Endometrium (tissue), 2 donors: ENCODE results near the gene RRAD.
A peak's percentile ranks its signal among the peaks of the same experiment; 100 is the strongest.
"Not testable (repeated sequence)": the region's sequence is repeated elsewhere in the genome, so short reads cannot be mapped to it uniquely, and the experiment has no call there.

Source experiments
- FAIRE-seq: peaks from 2 replicates; lab custom pipeline; 2012; peaks lifted over from hg19 to GRCh38; lab: Jason Lieb, UNC
- donor health status: control.
- donor health status: control.

Gene RRAD

DNA sequence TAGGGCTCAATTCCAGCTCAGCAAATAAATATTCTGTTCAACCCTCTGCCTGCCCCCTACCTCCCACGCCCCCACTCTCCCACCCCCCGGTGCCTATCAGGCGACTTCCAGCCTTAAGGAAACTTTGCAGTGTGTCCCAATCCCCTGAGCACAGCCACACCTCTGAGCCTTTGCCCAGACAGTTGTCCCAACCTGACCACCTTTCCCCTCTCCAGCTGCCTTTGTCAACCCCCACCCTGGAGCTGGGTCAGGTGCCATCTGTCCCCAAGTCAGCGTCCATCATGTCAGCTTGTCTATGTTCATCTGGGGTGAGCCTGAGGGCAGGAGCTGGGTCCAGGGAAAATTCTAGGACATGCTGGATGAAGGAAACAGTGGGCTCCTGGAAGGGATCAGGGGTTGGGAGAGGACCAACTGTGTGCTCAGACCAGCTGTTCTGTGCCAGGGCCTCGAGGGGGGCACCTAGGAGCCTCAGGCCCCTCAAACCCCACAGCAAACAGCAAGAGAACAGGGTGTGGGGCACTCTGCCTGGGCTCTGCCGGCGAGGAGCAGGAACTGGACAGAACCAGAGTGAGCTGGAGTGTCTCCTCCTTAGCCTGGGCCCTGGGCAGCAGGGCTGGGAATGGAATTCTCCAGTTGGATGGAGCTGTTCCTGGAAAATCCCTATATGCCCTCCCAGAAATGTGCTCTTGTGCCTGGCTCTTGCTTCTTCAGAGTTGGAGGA is 24.5 kb downstream of the RRAD start:
- no peak for FAIRE-seq

DNA sequence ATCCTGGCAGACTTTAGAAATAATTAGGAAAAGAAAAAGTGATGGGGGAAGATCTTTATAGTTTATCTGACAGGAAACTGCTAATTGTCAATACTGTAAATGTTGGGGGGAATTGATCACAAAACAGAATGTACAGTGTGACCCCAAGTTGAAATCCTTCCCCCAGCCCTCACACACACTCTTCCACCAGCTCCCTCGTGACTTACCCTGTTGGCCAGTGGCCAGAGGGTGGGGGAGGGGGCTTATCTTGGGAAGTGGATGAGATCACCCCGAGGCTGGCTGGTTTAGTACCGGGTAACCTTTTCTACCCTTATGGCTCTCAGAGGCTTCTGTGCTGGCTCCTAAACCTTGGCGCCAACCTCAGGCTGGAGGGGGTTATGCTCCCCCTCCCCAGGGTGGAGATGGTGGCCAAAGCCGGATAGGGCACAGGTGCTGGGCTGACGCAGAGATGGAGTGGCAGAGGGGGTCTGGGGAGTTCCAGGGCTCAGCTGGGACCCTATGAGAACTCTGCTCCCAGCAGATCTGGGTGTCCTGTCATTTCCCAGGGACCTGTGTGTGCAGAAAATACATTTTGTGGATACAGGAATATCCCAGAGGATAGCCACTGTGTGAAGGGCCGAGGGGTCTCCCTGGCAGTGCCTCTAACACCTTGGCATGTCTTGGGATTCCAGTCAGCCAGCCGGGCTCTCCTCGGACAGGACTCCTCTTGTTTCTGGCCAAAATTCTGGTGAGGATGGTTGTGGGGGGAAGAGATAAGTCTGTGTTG is 25.2 kb downstream of the RRAD start:
- no peak for FAIRE-seq

DNA sequence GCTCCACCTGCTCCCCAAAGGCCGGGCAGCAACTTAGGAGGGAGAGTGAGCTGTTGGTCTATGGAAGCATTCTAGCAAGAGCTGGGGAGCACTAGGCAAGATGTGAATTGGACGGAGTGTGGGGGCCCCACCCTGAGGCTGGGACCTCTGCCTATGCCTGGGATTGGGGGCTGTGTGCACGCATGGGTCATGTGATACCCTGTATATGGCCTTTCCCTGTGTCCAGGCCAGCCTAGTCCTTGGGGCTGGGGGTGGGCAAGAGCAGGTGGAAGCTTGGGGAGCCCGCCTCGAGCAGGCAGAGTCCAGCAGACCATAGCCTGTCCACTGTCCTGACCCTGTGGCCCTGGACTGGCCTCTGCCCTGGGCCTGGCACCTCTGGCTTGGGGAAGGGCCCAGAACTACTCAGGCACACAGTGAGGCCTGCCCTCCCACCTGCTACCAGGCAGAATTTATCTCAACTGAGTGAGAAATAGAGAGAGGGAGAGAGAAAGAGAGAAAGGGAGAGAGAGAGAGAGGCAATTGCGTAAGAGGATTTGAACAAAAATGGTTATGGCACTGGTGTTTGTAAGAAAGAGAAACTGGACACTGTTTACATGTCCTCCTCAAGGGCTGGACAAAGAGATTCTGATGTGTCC is 25.9 kb downstream of the RRAD start:
- FAIRE-seq: no peak

DNA sequence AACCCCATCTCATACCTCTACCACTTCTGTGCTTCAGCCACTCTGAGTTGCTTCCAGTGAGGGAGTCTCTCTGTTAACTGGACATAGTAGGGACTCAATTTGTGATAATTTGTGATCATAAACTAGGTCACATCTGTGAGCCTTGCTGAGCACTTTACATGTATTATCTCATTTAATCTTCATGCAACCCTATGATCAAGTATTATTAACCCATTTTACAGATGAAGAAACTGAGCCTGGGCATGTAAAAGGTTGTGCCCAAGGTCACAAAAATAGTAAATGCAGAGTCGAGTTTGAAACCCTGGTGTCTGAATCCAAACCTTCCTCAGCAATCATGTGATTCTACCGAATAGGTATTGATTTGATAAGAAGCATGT is 26.4 kb downstream of the RRAD start:
- no peak for FAIRE-seq

DNA sequence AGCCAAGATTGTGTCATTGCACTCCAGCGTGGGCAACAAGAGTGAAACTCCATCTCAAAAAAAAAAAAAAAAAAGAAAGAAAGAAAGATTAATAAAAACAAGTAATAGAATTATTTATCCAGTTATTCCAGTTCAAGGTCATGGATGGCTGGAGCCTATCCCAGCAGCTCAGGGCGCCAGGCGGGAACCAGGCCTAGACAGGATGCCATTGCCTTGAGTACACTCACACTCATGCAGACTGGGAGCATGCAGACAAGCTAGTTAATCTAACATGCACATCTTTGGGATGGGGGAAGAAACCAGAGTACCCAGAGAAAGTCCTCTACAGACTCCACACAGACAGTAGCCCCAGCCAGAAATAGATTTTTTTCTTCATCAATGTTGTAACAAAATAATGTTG is 27.1 kb downstream of the RRAD start:
- no peak for FAIRE-seq

DNA sequence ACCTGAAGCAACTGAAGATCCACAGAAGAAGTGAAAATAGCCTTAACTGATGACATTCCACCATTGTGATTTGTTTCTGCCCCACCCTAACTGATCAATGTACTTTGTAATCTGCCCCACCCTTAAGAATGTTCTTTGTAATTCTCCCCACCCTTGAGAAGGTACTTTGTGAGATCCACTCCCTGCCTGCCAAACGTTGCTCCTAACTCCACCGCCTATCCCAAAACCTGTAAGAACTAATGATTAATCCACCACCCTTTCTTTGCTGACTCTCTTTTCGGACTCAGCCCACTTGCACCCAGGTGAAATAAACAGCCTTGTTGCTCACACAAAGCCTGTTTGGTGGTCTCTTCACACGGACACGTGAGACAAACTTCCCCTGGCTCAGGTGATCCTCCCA is 28.7 kb downstream of the RRAD start:
- FAIRE-seq: not testable (repeated sequence)

DNA sequence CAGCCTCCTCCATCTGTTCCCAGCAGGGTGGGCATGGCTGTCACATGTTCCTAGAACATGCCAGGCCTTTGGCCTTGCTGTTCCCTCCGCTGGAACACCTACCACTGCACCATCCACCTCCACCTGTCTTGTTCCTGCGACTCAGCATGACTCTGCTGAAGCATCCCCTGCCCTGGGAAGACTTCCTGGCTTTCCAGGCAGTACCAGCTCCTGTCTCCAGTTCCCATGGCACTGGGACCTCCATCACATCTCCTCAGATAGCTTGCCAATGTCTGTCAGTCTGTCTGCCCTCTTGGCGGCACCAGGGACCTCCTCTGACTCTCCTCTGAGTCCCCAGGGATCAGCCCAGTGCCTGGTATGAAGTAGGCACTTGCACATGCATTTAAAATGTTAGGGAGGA is 29.3 kb downstream of the RRAD start:
- no peak for FAIRE-seq

DNA sequence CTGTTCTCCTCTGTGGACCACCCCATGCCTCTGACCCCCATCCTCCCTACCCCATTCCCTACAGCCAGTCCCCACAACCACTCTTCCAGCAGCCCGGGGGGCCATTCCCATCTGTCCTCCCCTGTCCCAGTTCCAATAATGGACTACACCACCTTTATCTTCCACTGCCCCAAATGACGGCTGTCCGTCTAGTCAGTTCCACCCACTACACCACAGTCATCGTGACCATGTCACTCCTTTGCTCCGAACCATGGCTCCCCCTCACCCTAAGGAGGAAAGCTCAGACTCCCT is 29.7 kb downstream of the RRAD start:
- FAIRE-seq: no peak

DNA sequence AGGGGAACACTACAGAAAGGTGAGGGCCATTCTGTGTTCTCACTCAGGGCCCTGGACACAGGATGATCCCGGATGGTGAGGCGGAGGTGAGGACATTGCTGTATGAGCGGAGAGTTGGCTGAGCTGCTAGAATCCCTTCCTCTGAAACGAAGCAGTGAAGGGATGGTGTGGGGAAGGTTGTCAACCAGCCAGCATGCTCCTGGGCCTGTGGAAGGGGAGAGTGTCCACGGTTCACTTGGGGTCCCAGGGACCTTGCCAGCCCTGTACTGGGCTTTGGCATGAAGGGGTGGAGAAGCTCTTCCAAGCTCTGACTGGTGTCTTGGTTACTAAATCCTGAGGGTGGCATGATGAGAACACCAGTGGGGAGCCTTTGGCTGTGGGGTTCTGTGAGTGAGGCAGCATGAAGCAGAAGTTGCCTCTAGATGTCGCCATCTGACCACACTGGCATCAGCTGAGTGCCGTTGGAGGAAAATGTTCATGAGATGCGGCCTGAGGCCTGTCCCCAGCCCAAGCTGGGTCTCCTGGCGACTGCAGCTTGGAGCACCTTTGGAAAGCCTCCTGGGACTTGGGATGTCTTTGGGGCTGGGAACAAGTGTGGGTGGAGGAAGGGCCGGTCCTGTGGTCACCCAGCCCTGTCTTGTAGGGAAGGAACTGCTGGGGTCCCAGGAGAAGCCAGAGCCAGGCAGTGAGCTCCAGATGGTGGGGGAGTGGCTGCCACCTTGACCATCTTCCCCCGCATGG is 30.2 kb downstream of the RRAD start:
- peak; percentile 4 for FAIRE-seq

DNA sequence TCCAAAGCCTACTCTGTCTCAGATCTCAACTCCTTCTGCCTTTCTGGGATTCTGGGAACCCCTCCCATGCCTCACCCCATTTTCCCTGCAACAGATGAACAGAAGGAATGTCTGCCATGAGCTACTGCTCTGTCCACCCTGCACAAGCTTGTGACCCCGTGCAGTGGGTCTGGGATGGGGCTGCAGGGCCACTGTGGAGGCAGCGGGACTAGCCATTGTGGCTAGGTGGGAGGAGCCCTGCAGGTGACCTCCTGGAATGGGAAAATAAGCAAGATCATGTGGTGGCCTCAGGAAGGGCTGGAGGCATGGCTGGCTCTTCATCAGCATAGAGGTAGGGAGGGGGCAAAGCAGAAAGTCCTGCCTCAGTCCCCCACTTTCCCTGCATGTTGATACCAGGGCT is 31.3 kb downstream of the RRAD start:
- FAIRE-seq: no peak

DNA sequence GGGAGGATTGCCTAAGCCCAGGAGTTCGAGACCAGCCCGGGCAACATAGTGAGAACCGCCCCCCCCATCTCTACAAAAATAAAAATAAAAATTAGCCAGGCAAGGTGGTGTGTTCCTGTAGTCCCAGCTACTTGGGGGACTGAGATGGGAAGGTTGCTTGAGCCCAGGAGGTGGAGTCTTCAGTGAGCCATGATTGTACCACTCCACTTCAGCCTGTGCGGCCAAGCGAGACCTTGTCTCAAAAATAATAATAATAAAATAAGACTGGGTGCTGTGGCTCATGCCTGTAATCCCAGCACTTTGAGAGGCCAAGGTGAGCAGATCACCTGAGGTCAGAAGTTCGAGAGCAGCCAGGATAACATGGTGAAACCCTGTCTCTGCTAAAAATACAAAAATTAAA is 33.5 kb downstream of the RRAD start:
- FAIRE-seq: no peak

DNA sequence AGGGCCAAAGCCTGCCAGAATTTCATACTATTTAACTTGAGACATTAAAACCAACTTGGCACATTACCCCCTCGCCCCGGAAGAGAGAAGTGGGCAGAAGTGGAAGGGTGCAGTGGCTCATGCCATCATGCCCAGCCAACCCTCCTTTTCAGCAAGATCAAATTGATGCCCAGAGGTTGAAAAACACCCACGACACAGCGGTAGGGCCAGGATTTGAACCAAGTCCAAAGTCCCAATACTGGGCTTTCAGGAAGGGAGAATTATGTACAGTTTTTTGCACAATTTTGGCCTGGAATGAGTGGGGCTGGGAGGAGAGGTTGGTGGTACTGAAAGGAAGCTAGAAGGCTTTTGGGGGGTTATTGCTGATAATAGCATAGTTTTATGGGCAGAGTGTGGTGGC is 34.0 kb downstream of the RRAD start:
- no peak for FAIRE-seq

DNA sequence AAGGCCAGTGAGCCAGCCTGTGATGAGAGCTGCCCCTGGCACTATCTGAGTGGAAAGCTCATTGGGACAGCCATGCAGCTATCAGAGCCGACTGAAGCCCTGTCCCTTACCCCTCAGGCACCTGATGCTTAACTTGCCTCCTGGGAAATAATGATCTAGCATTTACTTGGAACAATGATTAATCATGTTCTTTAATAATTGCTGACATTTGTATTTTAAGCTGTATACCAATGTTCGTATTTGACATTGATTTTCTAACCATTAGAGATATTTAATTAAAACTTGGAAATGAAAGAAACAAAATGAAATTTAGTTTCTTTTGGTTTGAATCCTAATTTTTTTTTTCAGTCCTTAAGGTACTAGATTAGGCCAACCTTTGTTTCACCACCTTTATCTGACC is 34.5 kb downstream of the RRAD start:
- no peak for FAIRE-seq

DNA sequence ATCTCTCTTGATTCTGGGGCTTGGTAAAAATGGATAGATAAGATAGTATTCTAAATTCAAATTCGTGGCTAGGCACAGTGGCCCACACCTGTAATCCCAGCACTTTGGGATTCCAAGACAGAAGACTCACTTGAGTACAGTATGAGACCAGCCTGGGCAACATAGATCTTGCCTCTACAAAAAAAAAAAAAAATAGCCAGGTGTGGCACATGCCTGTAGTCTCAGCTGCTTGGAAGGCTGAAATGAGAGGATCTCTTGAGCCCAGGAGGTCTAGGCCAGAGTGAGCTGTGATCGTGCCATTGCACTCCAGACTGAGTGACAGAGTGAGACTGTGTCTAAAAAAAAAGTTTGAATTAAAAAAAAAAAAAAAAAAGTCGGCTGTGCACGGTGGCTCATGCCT is 35.7 kb downstream of the RRAD start:
- no peak for FAIRE-seq

DNA sequence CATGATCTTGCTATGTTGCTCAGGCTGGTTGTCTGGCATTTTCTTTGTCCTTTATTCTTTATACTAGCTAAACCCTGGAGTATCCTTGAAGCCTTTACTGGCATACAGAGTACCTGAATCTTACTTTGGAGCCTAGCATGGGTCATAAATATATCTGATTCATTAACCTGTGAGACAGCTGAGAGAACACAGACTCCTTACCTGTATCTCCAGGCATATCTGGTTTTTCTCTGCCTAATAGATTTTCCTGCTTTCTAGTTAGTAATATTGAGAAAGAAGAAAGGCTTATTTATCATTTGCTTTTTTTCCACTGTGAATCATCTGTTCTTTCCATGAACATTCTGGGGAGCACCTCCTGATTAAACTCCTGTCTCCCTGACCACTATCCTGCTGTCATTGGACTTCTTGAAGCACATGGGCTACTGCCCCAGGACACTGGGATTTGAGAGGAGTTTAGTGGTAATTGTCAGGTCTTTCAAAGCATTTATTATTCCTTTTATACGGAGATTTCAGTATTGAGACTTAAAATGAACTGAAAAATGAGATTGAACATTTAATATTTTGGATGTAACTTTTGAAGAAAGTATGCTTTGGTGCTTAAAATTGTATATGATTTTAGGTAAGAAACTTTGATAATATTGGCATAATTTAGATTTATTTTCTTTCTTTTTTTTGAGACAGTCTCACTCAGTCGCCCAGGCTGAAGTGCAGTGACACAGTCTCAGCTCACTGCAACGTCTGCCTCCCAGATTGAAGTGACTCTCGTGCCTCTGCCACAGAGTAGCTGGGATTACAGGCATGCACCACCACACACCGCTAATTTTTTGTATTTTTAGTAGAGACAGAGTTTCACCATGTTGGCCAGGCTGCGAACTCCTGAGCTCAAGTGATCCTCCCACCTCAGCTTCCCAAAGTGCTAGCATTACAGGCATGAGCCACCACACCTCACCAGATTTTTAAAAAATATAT is 36.4 kb downstream of the RRAD start:
- FAIRE-seq: no peak

DNA sequence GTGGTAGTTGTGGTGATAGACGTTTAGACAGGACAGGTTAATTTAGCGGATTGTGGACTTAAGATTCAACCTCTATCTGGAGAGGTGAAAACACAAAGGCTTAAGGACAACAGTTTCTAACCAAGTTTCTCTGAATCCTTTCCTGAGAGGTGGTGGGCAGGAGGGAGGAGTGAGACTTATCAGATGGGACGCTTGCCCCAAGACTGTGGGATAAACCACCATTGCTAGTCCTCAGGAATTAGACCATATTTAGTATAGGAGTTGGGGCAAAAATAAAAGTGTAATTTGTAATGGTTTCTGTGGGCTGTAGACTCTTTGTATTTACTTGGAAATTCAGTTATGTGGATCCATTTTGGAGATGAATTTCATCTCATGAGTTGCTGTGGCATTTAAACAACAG is 38.4 kb downstream of the RRAD start:
- no peak for FAIRE-seq

DNA sequence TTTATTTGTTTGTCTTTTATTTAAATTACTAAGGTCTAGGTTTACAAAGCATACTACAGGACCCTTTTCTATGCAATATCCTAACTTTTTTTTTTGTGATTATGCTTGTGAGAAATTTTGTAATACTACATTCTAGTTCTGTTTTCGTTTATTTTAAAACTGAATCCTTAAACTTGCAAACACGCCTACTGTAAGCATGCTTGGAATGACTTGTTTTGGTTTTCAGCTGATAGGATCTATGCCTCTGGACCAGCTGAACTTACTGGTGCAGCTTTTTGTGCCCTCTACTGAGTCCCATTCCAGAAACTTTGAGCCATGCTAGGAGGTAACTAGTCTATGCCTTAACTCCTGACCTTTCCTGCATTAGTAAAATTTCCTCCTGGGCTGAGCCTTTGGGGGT is 39.0 kb downstream of the RRAD start:
- FAIRE-seq: no peak

DNA sequence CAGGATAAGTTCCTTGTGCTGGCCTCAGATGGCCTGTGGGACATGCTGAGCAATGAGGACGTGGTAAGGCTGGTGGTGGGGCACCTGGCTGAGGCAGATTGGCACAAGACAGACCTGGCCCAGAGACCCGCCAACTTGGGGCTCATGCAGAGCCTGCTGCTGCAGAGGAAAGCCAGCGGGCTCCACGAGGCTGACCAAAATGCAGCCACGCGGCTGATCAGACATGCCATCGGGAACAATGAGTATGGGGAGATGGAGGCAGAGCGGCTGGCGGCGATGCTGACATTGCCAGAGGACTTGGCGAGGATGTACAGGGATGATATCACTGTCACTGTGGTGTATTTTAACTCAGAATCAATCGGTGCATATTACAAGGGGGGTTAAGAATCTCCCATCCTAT is 39.8 kb downstream of the RRAD start:
- no peak for FAIRE-seq

DNA sequence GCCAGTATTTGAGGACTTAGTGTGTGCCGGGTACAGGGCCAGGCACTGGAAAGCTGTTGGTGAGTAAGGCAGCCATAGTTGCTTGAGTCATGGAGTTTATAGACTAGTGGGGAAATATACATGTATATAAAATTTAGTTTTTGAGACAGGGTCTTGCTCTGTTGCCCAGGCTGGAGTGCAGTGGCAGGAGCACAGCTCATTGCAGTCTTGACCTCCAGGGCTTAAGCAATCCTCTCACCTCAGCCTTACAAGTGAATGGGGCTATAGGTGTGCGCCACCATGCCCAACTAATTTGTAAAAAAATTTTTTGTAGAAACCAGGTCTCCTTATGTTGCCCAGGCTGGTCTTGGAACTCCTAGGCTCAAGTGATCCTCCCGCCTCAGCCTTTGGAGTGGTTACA is 42.6 kb downstream of the RRAD start:
- no peak for FAIRE-seq

DNA sequence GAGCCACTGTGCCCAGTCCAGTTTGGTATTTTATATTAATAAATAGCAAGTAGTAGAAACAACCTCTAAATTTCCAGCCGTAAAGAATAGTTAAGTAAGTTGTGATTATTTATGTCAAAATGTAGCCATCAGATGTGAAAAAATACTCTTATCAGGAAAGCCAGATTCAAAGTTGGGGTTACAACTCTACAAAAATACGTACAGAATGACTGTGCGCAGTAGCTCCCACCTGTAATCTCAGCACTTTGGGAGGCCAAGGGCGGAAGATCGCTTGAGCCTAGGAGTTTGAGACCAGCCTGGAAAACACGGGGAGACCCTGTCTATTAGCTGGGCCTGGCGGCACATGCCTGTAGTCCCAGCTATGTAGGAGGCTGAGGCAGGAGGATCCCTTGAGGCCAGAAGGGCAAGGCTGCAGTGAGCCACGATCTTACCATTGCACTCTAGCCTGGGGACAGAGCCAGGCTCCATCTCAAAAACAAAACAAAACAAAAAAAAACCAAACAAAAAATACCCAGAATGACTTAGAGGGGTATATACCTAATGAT is 43.3 kb downstream of the RRAD start:
- no peak for FAIRE-seq

DNA sequence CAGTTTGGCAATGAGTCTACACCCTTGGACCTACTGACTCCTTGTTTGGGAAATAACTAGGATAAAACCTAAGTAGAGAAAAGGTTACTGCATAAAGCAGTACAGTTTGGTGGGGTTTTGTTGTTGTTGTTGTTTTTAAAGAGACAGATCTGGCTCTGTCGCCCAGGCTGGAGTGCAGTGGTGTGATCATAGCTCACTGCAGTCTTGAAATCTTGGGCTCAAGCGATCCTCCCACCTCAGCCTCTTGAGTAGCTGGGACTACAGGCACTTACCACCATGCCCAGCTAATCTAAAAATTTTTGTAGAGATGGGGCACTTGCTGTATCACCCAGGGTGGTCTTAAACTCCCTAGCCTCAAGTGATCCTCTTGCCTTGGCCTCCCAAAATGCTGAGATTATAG is 43.8 kb downstream of the RRAD start:
- FAIRE-seq: no peak

DNA sequence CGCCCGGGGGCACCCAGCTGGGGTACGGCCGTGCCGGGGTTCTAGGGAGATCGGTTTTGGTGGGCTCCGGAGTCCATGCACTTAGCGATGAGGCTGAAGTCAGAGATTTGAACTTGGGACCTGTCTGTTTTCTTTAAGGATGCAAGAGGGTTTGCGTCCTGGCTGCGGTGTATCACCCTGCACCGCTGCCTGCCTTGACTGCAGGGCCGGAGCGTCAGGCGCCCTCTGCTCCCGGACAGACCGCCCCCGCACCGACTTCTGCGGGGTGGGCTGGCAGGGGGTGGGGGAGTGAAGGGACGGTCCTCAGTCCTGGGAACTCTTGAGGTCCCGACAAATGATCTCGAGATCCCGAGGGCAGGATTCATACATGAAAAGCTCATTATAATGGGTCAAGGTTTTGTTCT is 44.3 kb downstream of the RRAD start:
- no peak for FAIRE-seq
